ENCODE results near the gene FERMT2. TPM values are rescaled to one million over a fixed set of nuclear protein-coding genes. Genes with fewer than 3 reads are reported as not detected.

Gene FERMT2
- total and polyA plus RNA-seq, 9 of the 15 experiments (the other 6 are each of a cell fraction or from before 2014, with no cell fraction given), result 0.10 to 1.3 (median 0.40) TPM

DNA sequence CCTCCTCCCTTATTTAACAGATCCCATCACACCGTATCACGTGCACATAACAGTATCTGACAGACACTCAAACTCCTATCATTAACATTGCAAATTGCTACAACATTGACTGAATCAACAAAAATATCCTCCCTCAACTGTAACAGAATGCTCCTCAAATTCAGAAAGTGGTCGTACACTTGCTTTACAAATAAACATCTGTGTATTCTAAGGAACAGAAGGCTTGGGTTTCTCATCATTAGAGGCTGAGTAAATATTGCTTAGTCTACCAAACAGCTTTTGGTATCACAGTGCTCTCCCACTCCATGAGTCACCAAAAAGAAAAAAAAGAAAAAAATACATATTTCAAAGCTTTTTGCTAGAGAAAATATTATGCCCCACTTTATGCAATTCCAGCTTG is 23.9 kb downstream of the FERMT2 start (continued):
- TF ChIP-seq, protein P1, sequence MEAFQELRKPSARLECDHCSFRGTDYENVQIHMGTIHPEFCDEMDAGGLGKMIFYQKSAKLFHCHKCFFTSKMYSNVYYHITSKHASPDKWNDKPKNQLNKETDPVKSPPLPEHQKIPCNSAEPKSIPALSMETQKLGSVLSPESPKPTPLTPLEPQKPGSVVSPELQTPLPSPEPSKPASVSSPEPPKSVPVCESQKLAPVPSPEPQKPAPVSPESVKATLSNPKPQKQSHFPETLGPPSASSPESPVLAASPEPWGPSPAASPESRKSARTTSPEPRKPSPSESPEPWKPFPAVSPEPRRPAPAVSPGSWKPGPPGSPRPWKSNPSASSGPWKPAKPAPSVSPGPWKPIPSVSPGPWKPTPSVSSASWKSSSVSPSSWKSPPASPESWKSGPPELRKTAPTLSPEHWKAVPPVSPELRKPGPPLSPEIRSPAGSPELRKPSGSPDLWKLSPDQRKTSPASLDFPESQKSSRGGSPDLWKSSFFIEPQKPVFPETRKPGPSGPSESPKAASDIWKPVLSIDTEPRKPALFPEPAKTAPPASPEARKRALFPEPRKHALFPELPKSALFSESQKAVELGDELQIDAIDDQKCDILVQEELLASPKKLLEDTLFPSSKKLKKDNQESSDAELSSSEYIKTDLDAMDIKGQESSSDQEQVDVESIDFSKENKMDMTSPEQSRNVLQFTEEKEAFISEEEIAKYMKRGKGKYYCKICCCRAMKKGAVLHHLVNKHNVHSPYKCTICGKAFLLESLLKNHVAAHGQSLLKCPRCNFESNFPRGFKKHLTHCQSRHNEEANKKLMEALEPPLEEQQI (IDR thresholded peaks at IDR 0.05), result no peak
- TF ChIP-seq, protein P2, sequence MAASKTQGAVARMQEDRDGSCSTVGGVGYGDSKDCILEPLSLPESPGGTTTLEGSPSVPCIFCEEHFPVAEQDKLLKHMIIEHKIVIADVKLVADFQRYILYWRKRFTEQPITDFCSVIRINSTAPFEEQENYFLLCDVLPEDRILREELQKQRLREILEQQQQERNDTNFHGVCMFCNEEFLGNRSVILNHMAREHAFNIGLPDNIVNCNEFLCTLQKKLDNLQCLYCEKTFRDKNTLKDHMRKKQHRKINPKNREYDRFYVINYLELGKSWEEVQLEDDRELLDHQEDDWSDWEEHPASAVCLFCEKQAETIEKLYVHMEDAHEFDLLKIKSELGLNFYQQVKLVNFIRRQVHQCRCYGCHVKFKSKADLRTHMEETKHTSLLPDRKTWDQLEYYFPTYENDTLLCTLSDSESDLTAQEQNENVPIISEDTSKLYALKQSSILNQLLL (CRISPR knock-in tag; IDR thresholded peaks at IDR 0.05; ENCODE audit: borderline replicate concordance), result no peak
- TF ChIP-seq ZNF75A (CRISPR knock-in tag; IDR thresholded peaks at IDR 0.05) (no peak), RBM22 (IDR thresholded peaks at IDR 0.05; ENCODE audit: low read depth, low read length, poor library complexity, severe bottlenecking) (no peak), CEBPB (tag; IDR thresholded peaks at IDR 0.05) (no peak), MCM7 (IDR thresholded peaks at IDR 0.05) (no peak), NR2C2 (CRISPR knock-in tag; IDR thresholded peaks at IDR 0.05) (no peak), NR2C2 (tag; IDR thresholded peaks at IDR 0.05) (no peak), ZNF347 (CRISPR knock-in tag; IDR thresholded peaks at IDR 0.05; ENCODE audit: low read depth) (no peak), ZNF146 (CRISPR knock-in tag; IDR thresholded peaks at IDR 0.05; ENCODE audit: unreplicated experiment) (no peak)
- TF ChIP-seq, protein P3, sequence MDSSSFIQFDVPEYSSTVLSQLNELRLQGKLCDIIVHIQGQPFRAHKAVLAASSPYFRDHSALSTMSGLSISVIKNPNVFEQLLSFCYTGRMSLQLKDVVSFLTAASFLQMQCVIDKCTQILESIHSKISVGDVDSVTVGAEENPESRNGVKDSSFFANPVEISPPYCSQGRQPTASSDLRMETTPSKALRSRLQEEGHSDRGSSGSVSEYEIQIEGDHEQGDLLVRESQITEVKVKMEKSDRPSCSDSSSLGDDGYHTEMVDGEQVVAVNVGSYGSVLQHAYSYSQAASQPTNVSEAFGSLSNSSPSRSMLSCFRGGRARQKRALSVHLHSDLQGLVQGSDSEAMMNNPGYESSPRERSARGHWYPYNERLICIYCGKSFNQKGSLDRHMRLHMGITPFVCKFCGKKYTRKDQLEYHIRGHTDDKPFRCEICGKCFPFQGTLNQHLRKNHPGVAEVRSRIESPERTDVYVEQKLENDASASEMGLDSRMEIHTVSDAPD (CRISPR knock-in tag; IDR thresholded peaks at IDR 0.05), result no peak
- TF ChIP-seq, protein P4, sequence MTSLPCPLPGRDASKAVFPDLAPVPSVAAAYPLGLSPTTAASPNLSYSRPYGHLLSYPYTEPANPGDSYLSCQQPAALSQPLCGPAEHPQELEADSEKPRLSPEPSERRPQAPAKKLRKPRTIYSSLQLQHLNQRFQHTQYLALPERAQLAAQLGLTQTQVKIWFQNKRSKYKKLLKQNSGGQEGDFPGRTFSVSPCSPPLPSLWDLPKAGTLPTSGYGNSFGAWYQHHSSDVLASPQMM (CRISPR knock-in tag; IDR thresholded peaks at IDR 0.05), result no peak
- TF ChIP-seq, protein P5, sequence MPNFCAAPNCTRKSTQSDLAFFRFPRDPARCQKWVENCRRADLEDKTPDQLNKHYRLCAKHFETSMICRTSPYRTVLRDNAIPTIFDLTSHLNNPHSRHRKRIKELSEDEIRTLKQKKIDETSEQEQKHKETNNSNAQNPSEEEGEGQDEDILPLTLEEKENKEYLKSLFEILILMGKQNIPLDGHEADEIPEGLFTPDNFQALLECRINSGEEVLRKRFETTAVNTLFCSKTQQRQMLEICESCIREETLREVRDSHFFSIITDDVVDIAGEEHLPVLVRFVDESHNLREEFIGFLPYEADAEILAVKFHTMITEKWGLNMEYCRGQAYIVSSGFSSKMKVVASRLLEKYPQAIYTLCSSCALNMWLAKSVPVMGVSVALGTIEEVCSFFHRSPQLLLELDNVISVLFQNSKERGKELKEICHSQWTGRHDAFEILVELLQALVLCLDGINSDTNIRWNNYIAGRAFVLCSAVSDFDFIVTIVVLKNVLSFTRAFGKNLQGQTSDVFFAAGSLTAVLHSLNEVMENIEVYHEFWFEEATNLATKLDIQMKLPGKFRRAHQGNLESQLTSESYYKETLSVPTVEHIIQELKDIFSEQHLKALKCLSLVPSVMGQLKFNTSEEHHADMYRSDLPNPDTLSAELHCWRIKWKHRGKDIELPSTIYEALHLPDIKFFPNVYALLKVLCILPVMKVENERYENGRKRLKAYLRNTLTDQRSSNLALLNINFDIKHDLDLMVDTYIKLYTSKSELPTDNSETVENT (CRISPR knock-in tag; IDR thresholded peaks at IDR 0.05), result no peak
- TF ChIP-seq, protein P6, sequence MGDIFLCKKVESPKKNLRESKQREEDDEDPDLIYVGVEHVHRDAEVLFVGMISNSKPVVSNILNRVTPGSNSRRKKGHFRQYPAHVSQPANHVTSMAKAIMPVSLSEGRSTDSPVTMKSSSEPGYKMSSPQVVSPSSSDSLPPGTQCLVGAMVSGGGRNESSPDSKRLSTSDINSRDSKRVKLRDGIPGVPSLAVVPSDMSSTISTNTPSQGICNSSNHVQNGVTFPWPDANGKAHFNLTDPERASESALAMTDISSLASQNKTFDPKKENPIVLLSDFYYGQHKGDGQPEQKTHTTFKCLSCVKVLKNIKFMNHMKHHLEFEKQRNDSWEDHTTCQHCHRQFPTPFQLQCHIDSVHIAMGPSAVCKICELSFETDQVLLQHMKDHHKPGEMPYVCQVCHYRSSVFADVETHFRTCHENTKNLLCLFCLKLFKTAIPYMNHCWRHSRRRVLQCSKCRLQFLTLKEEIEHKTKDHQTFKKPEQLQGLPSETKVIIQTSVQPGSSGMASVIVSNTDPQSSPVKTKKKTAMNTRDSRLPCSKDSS (IDR thresholded peaks at IDR 0.05; ENCODE audit: low read depth, partially characterized antibody), result no peak

Measured in K562 (cell line).